ENCODE data around the gene BATF3.
"Not testable (repeated sequence)": the region's sequence is repeated elsewhere in the genome, so short reads cannot be mapped to it uniquely, and the experiment has no call there.

The BATF3 gene, protein sequence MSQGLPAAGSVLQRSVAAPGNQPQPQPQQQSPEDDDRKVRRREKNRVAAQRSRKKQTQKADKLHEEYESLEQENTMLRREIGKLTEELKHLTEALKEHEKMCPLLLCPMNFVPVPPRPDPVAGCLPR

DNA sequence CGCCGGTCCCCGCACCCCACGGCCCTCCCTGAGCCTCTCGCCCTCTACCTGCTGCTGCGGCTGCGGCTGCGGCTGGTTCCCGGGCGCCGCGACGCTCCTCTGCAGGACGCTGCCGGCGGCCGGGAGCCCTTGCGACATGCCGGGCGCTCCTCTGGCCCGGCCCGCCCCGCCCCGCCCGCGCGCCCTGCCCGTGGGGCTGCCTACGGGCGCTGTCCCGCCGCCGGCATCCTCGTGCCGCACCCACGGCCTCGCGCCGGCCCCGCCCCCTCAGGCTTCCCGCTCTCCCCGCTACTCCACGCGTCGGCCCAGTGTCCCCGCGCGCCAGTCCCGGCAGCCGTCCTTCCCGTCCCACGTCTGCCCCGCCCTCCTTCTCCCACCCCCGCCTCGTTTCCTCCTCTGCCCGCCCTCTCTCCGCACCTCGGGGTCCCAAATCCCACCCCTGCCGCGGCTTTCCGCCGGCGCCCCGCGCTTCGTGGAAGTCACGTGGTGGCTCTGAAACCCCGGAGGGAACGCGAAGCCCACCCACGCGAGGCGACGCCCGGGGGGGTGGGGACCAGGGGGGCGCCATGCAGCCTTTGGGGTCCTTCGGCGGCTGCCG is at the start of gene BATF3:
Gene BATF3 (minus strand): TSS at position 216 of the 598 bp plus-strand sequence. CDS start 78 bp downstream, at position 138.
- no peak for DNase-seq

DNA sequence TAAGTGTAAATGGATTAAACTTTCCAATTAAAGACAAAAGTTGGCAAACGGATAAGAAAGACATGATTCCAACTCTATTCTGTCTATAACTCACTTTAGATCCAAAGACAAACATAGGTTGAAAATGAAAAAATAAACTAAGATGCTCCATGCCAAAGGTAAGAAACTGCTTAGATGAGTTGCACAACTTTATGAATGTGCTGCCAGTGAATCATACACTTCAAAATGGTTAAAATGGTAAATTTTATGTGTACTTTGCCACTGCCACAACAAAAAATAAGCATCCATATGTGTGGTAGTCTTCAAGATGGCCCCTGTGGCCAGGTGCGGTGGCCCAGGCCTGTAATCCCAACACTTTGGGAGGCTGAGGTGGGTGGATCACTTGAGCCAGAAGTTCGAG is 46.9 kb upstream of the BATF3 start:
- DNase-seq = no peak

DNA sequence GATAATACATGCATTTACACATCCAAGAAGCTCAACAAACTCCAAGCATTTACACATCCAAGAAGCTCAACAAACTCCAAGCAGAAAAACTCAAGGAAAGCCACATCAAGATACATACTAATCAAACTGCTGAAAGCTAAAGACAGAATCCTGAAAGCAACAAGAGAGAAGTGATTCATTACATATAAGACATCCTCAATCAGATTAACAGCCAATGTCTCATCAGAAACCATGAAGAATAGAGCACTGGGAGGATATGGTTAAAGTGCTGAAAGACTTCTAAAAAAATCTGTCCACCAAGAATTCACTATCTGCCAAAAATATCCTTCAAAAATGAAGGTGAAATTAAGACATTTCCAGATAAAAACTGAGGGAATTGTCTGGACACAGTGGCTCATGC is 45.7 kb upstream of the BATF3 start:
- DNase-seq = no peak

DNA sequence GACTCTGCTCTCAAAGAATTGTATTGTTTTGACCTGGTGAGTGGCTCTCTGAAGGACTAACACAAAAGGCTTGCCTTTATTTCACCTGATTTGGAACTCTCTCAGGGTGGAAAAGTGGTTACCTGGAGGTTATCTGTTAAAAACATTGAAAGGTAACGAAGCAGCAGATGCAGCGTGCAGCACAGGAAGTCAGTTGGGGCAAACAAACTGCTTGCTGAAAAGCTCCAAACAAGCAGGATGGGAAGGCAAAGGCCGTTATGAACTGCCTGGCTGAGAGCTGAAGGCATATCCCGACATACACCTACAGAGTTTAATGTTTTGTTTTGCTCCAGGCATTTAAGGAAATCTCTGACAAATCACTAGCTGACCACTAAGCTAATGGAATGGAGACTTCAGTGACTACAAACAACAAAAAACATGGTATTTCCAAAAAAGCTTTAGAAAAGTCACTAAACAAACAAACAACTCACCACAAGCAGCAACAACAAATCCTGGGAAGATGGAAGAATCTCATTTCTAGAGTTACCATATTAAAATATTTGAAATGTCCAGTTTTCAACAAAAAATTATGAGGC is 44.3 kb upstream of the BATF3 start:
- DNase-seq = no peak

DNA sequence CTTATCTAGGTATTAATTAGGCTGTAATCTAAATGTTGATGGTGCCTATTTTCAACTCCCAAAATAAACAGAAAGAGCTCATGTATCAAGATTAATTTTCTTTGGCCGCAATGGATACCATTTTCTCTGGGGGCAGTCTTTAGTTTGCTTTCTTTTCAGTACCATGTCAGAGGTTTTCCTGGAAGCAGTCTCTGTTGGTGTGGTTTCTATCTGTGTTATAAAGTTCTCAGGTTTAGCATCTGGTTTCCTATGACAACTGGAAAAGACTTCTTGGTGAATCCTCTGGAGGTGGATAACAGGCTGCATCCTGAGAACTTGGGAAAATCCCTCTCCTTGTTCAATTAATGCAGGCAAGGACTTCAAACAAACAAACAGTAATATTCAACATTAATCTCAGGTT is 38.7 kb upstream of the BATF3 start:
- DNase-seq = no peak

DNA sequence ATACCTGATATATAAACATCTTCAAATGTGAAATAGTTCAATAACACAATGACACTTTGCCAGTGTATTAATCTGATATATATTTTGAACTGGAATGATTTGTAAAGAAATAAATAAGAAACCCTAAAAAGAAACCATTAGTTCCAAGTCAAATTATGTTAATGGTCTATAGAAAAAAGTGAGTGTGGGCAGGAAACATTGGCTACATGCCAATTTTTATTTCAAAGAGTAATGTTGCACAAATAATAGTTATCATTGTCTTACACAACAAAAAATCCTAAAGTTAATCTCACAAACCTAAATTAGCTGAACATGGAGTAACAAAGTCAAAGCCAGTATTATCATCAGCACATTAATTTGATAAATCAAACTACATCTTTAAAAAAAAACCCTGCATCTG is 37.9 kb upstream of the BATF3 start:
- DNase-seq = peak; percentile 61

DNA sequence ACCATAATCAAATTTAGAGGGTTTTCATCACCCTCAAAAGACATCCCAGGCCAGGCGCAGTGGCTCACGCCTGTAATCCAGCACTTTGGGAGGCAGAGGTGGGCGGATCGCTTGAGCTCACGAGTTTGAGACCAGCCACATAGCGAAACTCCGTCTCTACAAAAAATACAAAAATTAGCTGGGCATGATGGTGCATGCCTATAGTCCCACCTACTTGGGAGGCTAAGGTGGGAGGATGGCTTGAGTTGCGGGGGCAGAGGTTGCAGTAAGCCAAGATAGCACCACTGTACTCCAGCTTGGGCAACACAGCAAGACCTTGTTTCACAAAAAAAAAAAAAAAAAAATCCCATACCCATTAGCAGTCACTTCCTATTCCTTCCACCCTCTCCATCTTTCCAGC is 33.5 kb upstream of the BATF3 start:
- DNase-seq = no peak

DNA sequence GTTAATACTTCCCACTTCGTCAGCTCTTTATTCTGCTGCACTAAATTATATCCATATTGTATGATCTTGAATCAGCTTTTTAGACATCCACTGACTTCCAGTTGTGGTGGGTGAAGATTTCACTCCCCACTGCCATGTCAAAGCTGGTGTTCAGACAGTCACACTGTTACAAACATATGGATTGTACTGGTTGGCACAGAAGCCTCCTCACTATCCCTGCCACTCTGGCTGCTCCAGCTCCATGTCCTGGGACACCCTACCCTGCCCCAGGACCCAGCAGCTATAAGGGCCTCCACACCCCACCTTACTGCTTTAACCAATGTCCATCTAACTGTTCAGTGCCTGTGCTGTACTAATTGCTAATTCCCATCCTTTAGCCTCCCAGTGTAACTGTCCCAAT is 32.0 kb upstream of the BATF3 start:
- DNase-seq = no peak

DNA sequence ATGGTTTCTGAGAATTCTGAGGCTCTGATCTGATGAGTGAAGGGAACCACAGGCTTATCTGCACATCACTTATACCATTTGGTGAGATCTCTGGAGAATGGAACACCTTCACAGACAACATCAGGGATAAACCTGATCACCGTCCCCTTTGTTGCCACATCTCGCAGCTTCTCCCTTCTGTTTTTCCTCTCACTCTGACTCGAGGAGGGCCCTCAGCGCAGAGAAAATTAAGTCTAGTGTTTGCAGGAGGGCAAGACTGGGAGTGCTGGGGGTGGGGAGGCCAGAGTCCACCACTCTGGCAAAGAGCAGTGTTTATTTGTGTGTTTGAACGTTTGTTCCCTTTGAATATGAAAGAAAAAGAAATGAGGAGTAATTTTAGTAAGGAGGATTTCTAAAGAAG is 29.0 kb upstream of the BATF3 start:
- no peak for DNase-seq

DNA sequence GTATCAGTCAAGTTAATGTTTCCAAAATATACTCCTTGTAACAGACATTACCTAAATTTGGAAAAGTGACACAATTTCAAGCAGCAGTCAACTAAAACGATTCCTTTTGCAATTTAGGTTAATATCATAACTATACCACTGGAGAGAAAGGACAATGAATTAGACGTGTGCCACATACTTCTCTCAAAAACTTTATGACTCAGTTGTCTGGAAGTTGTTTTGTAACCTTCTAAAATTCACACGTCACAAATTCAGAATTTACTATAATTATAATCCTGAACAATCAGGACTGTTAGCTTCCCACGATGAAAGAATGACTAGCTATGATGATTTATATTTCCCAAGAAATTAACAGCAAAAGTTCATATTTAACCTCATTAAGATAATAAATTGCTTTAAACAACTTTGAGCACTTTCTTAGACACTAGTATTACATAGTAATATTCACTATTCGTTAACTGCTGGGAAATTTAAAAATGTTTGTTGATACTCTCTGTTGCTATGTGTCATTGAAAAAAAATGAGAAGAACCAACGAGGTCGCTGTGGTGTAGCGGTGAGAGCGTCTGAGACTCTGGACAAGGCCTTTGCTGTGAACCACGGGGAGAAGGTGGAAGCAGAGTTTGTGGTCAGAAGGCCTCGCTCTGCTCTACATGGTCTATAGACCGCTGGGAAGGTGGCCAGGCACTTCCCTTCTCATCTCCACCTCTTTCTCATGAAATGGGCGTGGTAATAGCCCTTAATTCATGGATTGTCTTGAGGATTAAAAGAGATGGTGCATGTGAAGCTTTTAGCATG is 27.9 kb upstream of the BATF3 start:
- DNase-seq = no peak

DNA sequence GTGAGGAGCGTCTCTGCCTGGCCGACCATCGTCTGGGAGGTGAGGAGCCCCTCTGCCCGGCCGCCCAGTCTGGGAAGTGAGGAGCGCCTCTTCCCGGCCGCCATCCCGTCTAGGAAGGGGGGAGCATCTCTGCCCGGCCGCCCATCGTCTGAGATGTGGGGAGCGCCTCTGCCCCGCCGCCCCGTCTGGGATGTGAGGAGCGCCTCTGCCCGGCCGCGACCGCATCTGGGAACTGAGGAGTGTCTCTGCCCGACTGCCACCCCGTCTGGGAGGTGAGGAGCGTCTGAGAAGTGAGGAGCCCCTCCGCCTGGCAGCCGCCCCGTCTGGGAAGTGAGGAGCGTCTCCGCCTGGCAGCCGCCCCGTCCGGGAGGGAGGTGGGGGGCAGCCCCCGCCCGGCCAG is 25.0 kb upstream of the BATF3 start:
- not testable (repeated sequence) for DNase-seq

DNA sequence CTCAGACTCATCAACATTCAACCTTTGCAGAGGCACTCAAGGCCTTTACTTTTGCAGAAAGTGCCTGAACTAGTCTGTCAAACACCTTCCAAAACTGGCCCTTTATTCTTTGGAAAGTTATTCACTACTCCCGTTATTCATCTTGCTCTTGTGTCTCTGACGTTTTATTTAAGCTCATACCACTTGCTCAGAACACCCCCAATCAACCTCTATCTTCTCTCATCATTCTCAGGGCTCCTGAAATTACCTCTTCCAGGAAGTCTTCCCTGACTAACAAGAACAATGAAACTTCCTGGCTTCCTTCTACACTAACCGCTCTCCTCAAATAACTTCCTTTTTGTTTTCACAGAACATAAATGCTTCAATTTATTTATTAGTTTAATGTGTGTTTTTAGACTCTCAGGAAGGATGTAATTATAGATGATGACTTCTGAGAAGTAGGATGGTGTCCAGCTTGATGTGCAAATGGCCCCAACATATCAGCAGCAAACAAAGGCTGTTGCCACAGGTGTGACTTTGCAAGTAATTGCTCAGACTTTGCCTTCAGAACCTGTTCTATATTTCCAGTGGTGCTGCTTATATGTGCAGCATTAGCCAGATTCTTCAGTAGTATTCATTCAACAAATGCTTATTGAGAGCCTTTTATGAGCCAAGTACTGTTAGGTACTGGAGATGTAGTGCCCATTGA is 22.8 kb upstream of the BATF3 start:
- DNase-seq = no peak

DNA sequence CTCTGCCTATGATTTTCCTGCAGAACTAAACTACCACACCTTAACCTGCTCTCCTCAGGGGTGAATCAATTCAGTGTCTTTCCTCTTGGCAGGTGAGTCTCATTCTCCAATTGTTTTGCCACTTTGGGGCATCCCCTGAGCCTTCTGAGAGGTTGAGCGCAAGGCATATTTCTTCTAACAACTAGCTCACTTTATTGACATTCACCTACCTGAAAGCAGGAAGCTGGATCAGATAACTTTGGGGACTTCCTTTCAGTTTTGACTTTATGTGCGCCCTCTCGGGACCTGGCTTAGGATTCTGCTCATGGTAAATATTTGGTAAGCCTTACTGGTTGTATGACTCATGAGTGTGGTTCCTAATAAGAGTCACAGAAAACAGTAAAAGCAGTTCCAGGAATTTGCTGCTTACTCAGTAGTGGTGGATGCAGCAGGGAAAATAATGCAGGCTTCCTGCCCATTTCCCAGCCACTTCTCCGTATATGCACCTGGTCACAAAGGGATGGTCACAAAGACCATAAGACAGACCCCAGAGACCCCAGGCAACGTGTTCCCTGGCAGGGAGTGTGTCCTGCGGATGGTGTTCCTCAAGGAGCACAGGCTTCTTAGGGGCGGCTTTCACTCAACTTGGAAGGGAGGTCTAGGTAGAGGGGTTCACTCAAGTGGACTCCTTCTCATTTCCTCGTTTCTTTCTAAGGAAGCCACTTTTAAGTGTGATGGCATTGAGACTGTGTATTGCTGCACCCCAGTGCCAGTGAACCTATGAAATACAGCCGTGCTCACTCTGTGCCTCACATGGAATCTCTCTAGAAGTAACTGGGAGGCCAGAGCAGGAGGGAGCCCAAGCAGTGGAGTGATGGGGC is 22.0 kb upstream of the BATF3 start:
- no peak for DNase-seq

DNA sequence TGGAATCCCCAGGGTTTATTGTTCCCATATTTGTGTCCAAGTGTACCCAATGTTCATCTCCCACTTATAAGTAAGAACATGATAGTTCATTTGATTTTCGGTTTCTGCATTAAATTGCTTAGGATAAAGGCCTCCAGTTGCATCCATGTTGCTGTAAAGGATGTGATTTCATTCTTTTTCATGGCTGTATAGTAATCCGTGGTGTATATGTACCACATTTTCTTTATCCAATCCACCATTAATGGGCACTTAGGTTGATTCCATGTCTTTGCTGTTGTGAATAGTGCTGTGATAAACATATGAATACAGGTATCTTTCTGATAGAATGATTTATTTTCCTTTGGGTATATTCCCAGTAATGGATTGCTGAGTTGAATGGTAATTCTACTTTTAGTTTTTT is 20.0 kb upstream of the BATF3 start:
- DNase-seq = no peak

DNA sequence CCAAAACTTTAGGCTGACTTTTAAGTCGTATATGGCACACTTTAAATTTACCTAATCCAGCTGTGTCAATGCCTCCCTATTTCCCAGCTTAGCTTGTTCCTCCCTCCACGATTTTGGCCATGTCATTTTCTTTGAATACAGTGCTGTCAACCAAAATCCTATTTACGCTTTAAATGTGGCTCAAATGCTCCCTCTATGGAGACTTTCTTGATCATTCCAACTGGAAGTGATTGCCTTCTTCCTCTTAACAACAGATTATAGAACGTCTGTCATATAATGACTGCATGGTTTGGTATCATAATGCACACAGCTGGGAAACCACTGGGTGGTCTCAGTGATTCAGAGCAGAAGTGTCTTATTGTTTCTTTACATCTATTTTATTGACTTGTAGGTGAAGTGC is 18.9 kb upstream of the BATF3 start:
- DNase-seq = peak; percentile 10

DNA sequence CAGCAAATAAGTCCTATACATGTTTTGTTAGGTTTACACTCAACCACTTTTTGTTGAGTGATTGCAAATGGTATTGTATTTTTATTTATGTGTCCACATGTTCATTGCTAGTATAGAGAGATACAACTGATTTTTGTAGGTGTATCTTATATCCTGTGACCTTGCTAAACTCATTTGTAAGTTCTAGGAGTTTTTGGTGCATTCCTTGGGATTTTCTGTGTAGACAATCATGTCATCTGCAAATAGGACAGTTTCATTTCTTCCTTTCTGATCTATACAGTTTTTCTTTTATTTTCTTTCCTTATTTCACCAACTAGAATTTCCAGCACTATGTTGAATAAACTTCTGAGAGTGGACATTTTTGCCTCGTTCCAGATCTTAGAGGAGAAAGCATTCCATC is 16.5 kb upstream of the BATF3 start:
- no peak for DNase-seq

DNA sequence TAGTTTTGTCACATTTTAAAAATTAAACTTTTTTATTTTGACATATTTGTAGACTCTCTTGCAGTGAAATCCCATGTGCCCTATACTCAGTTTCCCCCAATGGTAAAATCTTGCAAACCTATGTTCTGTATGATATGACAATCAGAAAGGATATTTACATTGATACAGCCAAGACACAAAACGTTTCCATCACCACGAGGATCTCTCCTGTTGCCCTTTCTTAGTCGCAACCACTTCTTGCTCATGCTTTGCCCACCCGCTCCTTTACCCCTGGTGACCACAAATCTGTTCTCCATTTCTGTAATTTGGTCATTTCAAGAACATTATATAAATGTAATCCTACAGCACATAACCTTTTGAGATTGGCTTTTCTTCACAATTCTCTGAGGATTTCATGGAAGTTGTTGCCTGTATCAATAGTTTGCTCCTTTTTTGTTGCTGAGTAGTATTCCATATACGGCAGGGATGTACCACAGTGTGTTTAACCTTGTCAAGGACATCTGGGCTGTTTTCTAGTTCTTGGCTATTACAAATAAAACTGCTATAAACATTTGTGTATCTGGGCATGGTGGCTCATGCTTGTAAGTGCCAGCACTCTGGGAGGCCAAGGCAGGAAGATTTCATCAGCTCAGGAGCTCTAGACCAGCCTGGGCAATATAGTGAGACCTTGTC is 14.0 kb upstream of the BATF3 start:
- no peak for DNase-seq

DNA sequence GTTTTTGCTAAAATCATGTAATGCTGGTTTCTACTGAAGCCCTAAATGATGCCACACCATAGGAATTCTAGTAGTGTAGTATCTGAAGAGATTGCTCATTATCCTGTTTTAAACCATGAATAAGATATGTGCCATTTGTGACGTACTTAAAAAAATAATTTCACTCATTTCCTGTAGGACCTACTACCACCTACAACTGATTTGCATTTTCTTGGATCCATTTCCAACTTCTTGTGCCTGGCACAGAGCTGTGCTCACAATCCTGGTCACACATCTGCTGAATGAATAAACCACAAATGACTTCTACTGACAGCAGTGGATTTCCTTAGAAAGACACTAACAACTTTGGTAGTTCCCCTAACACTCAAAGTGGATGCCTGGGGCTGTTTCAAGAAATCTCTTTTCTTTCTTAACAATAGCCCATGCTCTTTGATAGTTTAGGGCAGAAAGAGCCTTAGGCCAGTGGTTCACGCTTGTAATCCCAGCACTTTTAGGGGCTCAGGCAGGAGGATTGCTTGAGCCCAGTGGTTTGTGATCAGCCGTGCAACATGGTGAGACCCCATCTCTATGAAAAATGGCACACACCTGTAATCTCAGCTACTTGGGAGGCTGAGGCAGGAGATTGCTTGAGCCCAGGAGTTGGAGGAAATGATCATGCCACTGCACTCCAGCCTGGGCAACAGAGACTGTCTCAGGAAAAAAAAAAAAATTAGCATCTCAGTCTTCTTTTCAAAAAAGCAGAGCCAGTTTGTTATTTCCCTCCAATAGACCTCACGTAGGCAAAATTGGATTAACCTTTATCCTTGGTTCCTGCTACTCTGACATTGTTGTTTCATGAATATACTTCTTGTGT is 13.0 kb upstream of the BATF3 start:
- DNase-seq = no peak

DNA sequence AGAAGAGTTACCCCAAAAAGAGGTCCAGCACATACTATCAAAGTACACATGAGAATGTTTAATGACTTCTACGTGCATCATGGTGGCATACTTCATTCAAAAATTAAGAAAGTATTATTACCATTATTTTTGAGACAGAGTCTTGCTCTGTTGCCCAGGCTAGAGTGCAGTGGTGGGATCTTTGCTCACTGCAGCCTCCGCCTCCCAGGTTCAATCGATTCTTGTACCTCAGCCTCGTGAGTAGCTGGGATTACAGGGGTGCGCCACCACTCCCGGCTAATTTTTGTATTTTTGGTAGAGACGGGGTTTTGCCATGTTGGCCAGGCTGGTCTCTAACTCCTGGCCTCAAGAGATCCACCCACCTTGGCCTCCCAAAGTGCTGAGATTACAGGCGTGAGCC is 12.3 kb upstream of the BATF3 start:
- not testable (repeated sequence) for DNase-seq

DNA sequence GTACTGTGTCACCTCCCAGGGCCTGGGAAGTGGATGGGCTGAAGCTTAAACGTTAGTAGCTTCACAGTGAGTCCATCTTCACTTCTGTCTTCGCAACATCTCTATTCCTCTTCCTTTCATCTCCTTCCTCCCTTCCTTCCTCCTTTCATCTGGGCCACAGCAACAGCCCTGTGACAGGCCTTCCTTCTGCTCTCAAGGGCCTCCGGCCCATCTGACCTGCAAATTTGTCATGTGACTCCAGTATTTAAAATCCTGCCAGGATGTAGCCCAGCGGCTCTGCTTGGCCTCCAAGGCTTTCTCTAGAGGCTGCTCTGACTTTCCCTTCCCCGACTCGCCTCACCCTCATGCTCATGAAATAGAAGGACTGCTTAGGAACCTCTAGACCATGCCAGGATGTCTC is 10.9 kb upstream of the BATF3 start:
- DNase-seq = no peak

DNA sequence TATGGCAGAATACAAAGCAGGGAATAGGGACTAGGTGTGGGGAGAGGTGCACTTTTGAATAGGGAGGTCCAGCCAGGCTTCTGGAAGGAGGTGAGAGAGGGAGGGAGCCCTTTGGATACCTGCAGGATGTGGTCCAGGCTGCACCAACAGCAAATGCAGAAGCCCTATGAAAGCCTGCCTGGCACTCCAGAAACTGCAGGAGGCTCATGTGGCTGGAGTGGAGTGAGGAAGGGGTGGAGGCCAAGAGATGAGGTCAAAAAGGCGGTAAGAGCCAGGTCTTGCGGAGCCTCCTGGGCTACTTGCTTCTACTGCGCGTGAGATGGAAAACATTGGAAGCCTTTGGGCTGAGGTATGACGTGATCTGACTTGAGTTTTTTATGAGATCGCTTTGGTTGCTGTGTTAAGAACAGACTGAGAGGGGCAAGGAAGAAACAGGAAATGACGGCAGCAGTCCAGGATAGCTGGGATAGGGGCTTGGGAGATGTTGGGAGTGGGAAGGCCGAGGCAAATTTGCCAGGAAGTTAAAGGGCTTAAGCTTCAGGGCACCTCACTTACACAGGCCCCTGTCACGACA is 4.4 kb upstream of the BATF3 start:
- DNase-seq = no peak
